HG03025 (cell line): Measurements from ENCODE around the gene SHISAL1.

Experiments
- ATAC-seq: cut with Tn5 transposase; IDR thresholded peaks from one replicate; pipeline ENCODE4 v1.9.1; 2021; ENCODE audit warnings: mild to moderate bottlenecking, moderate library complexity; ENCODE audit not compliant: unreplicated experiment, low FRiP score

The SHISAL1 gene

GRCh38 chr22:44199866-44200265 lies 112.9 kb downstream of the SHISAL1 start:
- ATAC-seq = no peak

DNA sequence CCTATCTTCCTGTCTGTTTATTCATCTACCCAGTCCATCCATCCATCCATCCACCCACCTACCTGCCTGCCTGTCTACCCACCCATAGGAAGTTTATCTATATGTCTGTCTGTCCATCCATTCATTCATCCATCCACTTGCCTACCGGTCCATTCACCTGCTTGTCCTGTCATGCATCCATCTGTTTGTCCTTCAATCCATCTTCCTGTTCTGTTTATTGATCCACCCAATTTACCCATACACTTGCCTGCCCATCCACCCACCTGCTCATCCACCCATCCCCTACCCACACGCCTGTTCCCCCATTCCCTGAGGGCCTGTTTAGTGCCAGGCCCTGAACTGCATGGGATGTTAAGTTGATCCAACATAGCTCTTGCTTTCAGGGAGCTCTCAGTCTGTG lies 113.6 kb downstream of the SHISAL1 start:
- ATAC-seq = no peak

- no peak for ATAC-seq
These were observed 115.5 kb downstream of the SHISAL1 start for GRCh38 chr22:44197271-44197670.

DNA sequence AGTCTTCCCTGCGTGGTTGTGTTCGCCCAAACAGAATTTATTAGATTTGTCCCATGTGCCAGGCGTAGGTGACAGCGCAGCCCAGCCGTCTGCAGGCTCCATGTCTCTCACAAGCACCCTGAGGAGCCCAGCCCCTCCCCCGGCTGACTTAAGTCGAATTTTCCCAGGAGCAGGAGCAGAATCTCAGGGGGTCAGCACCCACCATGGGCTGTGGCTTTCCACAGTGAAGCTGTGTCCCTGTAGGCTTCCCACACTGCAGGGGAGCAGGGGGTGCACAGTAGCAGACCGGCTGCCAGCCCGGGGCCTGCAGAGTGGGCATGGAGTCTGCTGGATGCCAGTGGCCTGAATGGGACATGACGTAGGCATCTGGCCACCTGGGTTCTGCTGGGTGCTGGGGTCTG lies 116.0 kb downstream of the SHISAL1 start:
- ATAC-seq = no peak

DNA sequence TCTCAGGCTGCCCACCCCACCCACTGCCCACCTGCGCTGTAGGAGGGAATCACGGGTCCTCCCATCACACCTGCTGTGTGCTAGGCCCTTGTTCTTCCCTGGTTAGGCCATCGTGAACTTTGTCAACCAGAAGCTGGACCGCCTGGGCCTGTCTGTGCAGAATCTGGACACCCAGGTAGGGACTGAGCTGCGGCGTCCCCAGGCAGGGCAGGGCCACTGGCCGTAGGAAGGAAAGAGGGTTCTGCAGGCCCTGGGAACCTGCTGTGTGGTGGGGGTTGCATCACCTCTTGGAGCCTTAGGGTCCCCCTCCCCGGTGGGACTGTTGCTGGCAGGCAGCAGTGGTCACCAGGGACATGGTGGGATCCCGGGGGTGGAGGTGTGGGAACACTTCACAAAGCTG lies 116.5 kb downstream of the SHISAL1 start:
- no peak for ATAC-seq

DNA sequence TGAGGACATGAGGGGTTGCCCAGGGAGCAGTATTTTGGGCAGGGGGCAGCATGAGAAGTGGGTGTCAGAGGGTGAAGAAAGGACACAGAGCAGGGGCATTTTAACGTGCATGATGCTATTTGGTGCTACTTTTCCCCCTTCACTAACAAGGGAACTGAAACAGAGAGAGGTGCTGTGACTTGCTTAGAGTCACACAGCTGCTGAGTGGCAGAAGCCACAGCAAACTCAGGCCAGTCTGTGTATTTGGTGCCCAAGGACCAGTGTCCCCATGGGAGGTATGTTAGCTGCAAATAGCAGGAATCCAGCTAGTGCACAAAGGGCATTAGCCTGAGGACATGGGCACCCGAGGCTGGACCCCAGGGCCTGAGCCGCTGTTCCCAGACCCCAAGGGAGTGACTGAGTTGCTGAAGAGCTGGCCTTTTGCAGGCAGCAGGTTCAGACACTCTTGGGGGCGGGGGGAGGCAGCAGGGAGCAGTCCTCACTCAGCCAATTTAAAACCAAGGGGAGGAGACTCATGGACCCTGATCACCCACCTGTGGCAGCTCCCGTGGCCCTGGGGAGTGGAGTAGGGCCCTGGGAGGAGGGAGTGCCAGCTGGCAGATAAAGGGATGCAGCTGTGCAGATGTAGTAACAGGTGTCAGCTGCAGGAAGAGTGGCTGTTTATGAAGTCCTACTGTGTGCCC lies 117.4 kb downstream of the SHISAL1 start:
- ATAC-seq = no peak

- no peak for ATAC-seq
These were observed 118.2 kb downstream of the SHISAL1 start for GRCh38 chr22:44194569-44194968.
